ENCODE measurements around the gene HAAO.

The HAAO gene

GRCh38 chr2:42754776-42755140 lies 37.6 kb downstream of the HAAO start:
- peaks cover 0 to 1% of the 10 kb centered on the region in 2 donors for H3K4me1 Mint-ChIP-seq (ENCODE audit: low read depth in 2 of 2)
- H3K9me3 Mint-ChIP-seq, result no peaks in the 10 kb centered on the region
- H3K4me3 Mint-ChIP-seq, result no peak overlapping the region
- H3K27ac Mint-ChIP-seq, result no peak overlapping the region
- no peak for DNase-seq
- peaks cover 11% of the 10 kb centered on the region for H3K36me3 Mint-ChIP-seq (ENCODE audit: insufficient read depth)
- no peaks in the 10 kb centered on the region for H3K27me3 Mint-ChIP-seq
- no peak for ATAC-seq (replicated peaks)

DNA sequence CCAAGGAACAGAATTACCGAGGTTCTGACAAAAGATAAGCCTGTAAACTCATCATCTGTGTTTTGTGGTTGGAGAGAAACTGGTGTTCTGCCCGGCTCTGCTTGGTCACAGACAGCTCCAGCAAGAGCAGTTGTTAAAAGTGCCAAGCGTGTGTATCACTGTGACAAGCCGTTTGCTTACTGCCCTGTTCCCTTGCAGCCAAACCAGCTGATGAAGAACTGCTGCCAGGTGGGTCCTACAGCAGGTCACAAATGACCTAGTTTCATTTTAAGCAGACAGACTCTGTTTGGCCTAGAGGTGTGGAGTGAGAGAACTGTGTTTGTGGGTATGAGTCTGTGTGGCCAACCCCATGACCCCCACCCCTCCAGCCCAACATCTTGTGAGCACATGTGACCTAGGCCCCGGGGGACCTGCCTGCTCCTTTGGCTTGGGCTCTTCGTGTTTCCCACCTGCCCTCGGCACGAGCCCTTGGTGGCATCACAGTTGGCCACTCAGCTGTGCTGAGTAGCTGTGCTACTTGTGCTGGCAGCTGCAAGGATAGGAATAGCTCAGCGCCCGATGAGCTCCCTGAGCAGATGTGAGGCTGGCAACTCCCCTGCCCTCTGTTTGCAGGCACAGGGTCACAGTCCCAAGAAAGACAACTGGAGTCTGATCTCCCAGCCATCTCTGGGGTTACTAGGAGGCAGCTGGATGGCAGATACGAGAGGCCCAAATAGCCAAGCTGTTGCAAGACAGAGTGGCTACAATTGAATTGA lies 38.2 kb downstream of the HAAO start:
- peaks cover 8% of the 10 kb centered on the region for H3K36me3 Mint-ChIP-seq (ENCODE audit: insufficient read depth)
- no peak overlapping the region for H3K27ac Mint-ChIP-seq
- no peak overlapping the region for H3K4me3 Mint-ChIP-seq
- DNase-seq (no peak), ATAC-seq (replicated peaks) (peak; percentile 59)
- no peaks in the 10 kb centered on the region for H3K9me3 Mint-ChIP-seq
- H3K4me1 Mint-ChIP-seq (ENCODE audit: low read depth in 2 of 2), result peaks cover 0 to 1% of the 10 kb centered on the region in 2 donors
- no peaks in the 10 kb centered on the region for H3K27me3 Mint-ChIP-seq

GRCh38 chr2:42752816-42753813 lies 39.3 kb downstream of the HAAO start:
- Mint-ChIP-seq H3K27me3 (no peaks in the 10 kb centered on the region), H3K27ac (peak overlapping the region; percentile 32 to 49), H3K4me1 (ENCODE audit: low read depth in 2 of 2) (peaks cover 0 to 1% of the 10 kb centered on the region in 2 donors), H3K9me3 (no peaks in the 10 kb centered on the region), H3K36me3 (ENCODE audit: insufficient read depth) (peaks cover 8% of the 10 kb centered on the region), H3K4me3 (no peak overlapping the region)
- DNase-seq (no peak), ATAC-seq (replicated peaks) (no peak)

DNA sequence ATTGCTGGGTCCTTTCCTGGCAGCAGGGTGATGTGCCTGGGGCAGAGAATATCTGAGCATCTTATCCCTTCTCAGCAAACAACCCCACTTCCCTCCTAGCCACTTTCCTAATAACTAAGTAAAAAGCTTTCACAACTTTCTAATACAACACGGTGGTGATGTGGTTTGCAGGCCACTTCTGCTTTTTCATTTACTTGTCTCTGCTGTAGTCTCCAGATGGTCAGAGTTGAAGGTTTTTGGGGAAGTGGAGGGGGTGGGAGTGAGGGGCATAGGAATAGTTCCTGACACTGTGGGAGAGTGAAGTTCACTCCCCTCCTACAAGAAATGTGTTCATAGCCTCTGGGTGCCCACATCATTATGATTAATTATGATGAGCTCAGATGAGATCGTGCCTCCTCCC lies 40.1 kb downstream of the HAAO start:
- no peaks in the 10 kb centered on the region for H3K27me3 Mint-ChIP-seq
- no peak overlapping the region for H3K4me3 Mint-ChIP-seq
- H3K36me3 Mint-ChIP-seq (ENCODE audit: insufficient read depth), result peaks cover 8% of the 10 kb centered on the region
- no peak for DNase-seq
- H3K9me3 Mint-ChIP-seq, result no peaks in the 10 kb centered on the region
- H3K4me1 Mint-ChIP-seq (ENCODE audit: low read depth in 2 of 2), result peaks cover 0 to 1% of the 10 kb centered on the region in 2 donors
- peak overlapping the region; percentile 26 to 32 for H3K27ac Mint-ChIP-seq
- ATAC-seq (replicated peaks), result peak; percentile 54

- peaks cover 6% of the 10 kb centered on the region for H3K36me3 Mint-ChIP-seq (ENCODE audit: insufficient read depth)
- no peaks in the 10 kb centered on the region for H3K9me3 Mint-ChIP-seq
- H3K4me3 Mint-ChIP-seq, result no peak overlapping the region
- DNase-seq (no peak), ATAC-seq (replicated peaks) (no peak)
- peaks cover 0 to 1% of the 10 kb centered on the region in 2 donors for H3K4me1 Mint-ChIP-seq (ENCODE audit: low read depth in 2 of 2)
- H3K27ac Mint-ChIP-seq, result no peak overlapping the region
- no peaks in the 10 kb centered on the region for H3K27me3 Mint-ChIP-seq
Measured at GRCh38 chr2:42748840-42749239, 43.5 kb downstream of the HAAO start.

DNA sequence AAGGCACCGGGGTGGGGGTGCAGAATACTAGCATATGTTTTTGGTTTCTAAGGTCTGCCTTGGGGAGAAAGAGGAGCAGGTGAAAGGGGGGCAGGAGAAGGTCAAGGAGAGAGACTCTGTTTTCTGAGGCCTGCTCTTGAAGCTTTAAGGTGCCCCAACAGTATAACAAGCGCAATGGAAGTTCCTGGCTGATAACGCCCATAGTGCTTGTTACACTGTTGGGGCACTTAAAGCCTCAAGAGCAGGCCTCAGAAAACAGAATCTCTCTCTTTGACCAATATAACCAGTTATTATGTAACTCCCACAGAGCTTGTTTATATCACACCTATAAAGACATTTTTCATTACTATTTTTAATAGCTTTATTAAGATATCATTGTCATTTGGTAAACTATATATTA lies 45.0 kb downstream of the HAAO start:
- no peaks in the 10 kb centered on the region for H3K9me3 Mint-ChIP-seq

GRCh38 chr2:42744545-42745082 lies 47.8 kb downstream of the HAAO start:
- Mint-ChIP-seq H3K27ac (no peak overlapping the region), H3K27me3 (no peaks in the 10 kb centered on the region), H3K4me1 (ENCODE audit: low read depth in 2 of 2) (no peaks in the 10 kb centered on the region), H3K9me3 (no peaks in the 10 kb centered on the region), H3K4me3 (no peak overlapping the region), H3K36me3 (ENCODE audit: insufficient read depth) (peaks cover 9% of the 10 kb centered on the region)
- DNase-seq, result no peak
- ATAC-seq (replicated peaks), result no peak

More for the DNA sequence above, 45.0 kb downstream of the HAAO start:
- Mint-ChIP-seq H3K4me1 (ENCODE audit: low read depth in 2 of 2) (no peaks in the 10 kb centered on the region), H3K4me3 (no peak overlapping the region), H3K27me3 (no peaks in the 10 kb centered on the region), H3K36me3 (ENCODE audit: insufficient read depth) (peaks cover 7% of the 10 kb centered on the region), H3K27ac (no peak overlapping the region)
- ATAC-seq (replicated peaks) (no peak), DNase-seq (no peak)

- Mint-ChIP-seq H3K9me3 (peaks cover 0 to 2% of the 10 kb centered on the region in 2 donors), H3K4me1 (ENCODE audit: low read depth in 2 of 2) (no peaks in the 10 kb centered on the region), H3K36me3 (ENCODE audit: insufficient read depth) (peaks cover 9% of the 10 kb centered on the region), H3K27ac (peak overlapping the region in 1 of 2 donors; percentile 9), H3K4me3 (no peak overlapping the region), H3K27me3 (no peaks in the 10 kb centered on the region)
- ATAC-seq (replicated peaks) (no peak), DNase-seq (no peak)
Measured at GRCh38 chr2:42743659-42743990, 48.8 kb downstream of the HAAO start.

GRCh38 chr2:42742740-42743658 lies 49.4 kb downstream of the HAAO start:
- Mint-ChIP-seq H3K9me3 (peaks cover 0 to 2% of the 10 kb centered on the region in 2 donors), H3K27ac (peak overlapping the region in 1 of 2 donors; percentile 9), H3K4me3 (no peak overlapping the region), H3K4me1 (ENCODE audit: low read depth in 2 of 2) (no peaks in the 10 kb centered on the region), H3K27me3 (no peaks in the 10 kb centered on the region), H3K36me3 (ENCODE audit: insufficient read depth) (peaks cover 9% of the 10 kb centered on the region)
- no peak for DNase-seq
- ATAC-seq (replicated peaks), result no peak

DNA sequence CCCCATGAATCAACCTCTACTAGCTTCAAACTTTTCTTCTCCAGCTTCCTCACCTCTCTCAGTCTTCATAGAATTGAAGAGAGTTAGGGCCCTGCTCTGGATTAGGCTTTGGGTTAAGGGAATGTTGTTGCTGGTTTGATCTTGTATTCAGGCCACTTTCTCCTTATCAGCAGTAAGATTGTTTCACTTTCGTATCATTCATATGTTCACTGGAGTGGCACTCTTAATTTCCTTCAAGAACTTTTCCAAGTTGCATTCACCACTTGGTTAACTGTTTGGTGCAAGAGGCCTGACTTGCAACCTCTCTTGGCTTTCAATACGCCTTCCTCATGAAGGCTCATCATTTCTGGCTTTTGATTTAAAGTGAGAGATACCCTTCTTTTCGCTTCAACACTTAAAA lies 51.2 kb downstream of the HAAO start:
- ATAC-seq (replicated peaks), result no peak
- no peaks in the 10 kb centered on the region for H3K4me1 Mint-ChIP-seq (ENCODE audit: low read depth in 2 of 2)
- no peak for DNase-seq
- H3K9me3 Mint-ChIP-seq, result peaks cover under 1 to 2% of the 10 kb centered on the region in 2 donors
- H3K27ac Mint-ChIP-seq, result no peak overlapping the region
- no peak overlapping the region for H3K4me3 Mint-ChIP-seq
- H3K36me3 Mint-ChIP-seq (ENCODE audit: insufficient read depth), result peaks cover 7% of the 10 kb centered on the region
- H3K27me3 Mint-ChIP-seq, result no peaks in the 10 kb centered on the region

- Mint-ChIP-seq H3K27me3 (no peaks in the 10 kb centered on the region), H3K9me3 (peaks cover 6 to 10% of the 10 kb centered on the region in 2 donors), H3K4me3 (no peak overlapping the region), H3K4me1 (ENCODE audit: low read depth in 2 of 2) (no peaks in the 10 kb centered on the region), H3K36me3 (ENCODE audit: insufficient read depth) (peaks cover 3% of the 10 kb centered on the region), H3K27ac (no peak overlapping the region)
- no peak for DNase-seq
- ATAC-seq (replicated peaks), result no peak
Measured at GRCh38 chr2:42736598-42737322, 55.6 kb downstream of the HAAO start.

DNA sequence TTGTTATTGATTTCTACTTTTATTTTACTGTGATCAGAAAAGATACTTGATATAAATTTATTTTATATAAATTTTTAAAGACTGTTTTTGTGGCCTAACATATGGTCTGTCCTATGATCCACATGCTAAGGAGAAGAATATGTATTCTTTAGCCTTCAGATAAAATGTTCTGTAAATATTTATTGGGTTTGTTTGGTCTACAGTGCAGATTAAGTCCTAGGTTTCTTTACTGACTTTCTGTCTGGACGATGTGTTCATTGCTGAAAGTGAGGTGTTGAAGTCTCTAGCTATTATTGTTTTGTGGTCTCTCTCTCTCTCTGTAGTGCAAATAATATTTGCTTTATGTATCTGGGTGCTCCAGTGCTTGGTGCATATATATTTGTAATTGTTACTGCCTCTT lies 58.5 kb downstream of the HAAO start:
- Mint-ChIP-seq H3K4me3 (no peak overlapping the region), H3K9me3 (peaks cover 4 to 10% of the 10 kb centered on the region in 2 donors), H3K36me3 (ENCODE audit: insufficient read depth) (peaks cover 3% of the 10 kb centered on the region)

More for the DNA sequence above, 58.5 kb downstream of the HAAO start:
- H3K4me1 Mint-ChIP-seq (ENCODE audit: low read depth in 2 of 2), result peaks cover 0 to 6% of the 10 kb centered on the region in 2 donors
- ATAC-seq (replicated peaks) (no peak), DNase-seq (no peak)
- H3K27me3 Mint-ChIP-seq, result no peaks in the 10 kb centered on the region
- H3K27ac Mint-ChIP-seq, result no peak overlapping the region
